Esophagus squamous epithelium (tissue), 5 donors: ENCODE data around the gene PRODH2. TPM values are rescaled to one million over a fixed set of nuclear protein-coding genes. Genes with fewer than 3 reads are reported as not detected.

ENCODE experiments used
- DNase-seq: peaks from one replicate; lab custom pipeline; 2025; lab: John Stamatoyannopoulos, UW
- H3K27ac ChIP-seq, 4 donors: fragments of 200-600 bp; sonication (generic); one replicate each; pipeline ENCODE4 v1.5.1; 2016 to 2019; ENCODE audit warnings: mild to moderate bottlenecking in 1 of 4
- H3K27me3 ChIP-seq, 4 donors: fragments of 200-600 bp; sonication (generic); 1 replicate in 3 of 4; 2 replicates in 1 of 4; pipeline versions ENCODE4 v1.5.1 to v1.6.0; 2017 to 2021; ENCODE audit warnings: antibody characterized with exemption in 1 of 4
- H3K36me3 ChIP-seq, 3 donors: fragments of 200-600 bp; sonication (generic); one replicate each; pipeline ENCODE4 v1.5.1; 2016 to 2019
- H3K4me1 ChIP-seq, 3 donors: fragments of 200-600 bp; sonication (generic); one replicate each; pipeline ENCODE4 v1.5.1; 2017 to 2019
- H3K4me3 ChIP-seq, 4 donors: fragments of 200-600 bp; sonication (generic); 1 replicate in 3 of 4; 2 replicates in 1 of 4; pipeline ENCODE4 v1.5.1; 2016 to 2019; ENCODE audit warnings: mild to moderate bottlenecking in 2 of 4, moderate library complexity in 1 of 4
- H3K9me3 ChIP-seq, 3 donors: fragments of 200-600 bp; sonication (generic); one replicate each; pipeline ENCODE4 v1.5.1; 2016 to 2019
- CTCF ChIP-seq, 6 experiments: fragments of 450-650 bp in 4 of 6; fragments of 200-600 bp in 2 of 6; sonication (generic) in 2 of 6; IDR thresholded peaks; one replicate each; pipeline ENCODE4 v1.5.1; 2016 to 2019; ENCODE audit warnings: antibody characterized with exemption in 6 of 6, mild to moderate bottlenecking in 4 of 6, moderate library complexity in 4 of 6
- POLR2A ChIP-seq, 4 donors: fragments of 450-650 bp; IDR thresholded peaks; one replicate each; pipeline ENCODE4 v1.6.1; 2017; ENCODE audit warnings: antibody characterized with exemption in 4 of 4, mild to moderate bottlenecking in 4 of 4, moderate library complexity in 3 of 4
- WGBS, 2 donors: methylation state at CpG; one replicate each; pipeline ENCODE4 v1.1.5; 2018; 5-methylcytosine and 5-hydroxymethylcytosine counted together
- intact Hi-C: fragments of 100-400 bp; cut with DNase I; formaldehyde crosslinking; loops from one replicate; pipeline ENCODE4 v1.15.0; 2022
- total RNA-seq, 4 donors: library from RNA; depleted of rRNA; stranded (reverse); fragments of >200 nt; gene quantifications; one replicate each; pipeline ENCODE4 v1.1.0, GENCODE V29; 2016
- donor health status: DM: yes; HTN: yes; CAD: no.

The PRODH2 gene
- total RNA-seq, 4 donors from 2014 or later = not detected

- Histone ChIP-seq H3K4me3 (peak overlapping the region; percentile 27 to 94 (median 78)), H3K9me3 (no peaks in the 10 kb centered on the region), H3K36me3 (peaks cover 8 to 43% (median 21%) of the 10 kb centered on the region in 3 donors), H3K27me3 (no peaks in the 10 kb centered on the region), H3K4me1 (peaks cover 32 to 53% (median 37%) of the 10 kb centered on the region in 3 donors), H3K27ac (peak overlapping the region; percentile 93 to 98 (median 96))
- TF ChIP-seq CTCF (IDR thresholded peaks at IDR 0.05) (no peak), POLR2A (IDR thresholded peaks at IDR 0.05) (no peak)
- no peak for DNase-seq
- intact Hi-C loops = no loop called here
- 20 to 50% methylated on average over 14 to 33 of the region's 74 CpGs for WGBS, 2 donors
Observed at GRCh38 chr19:35755550-35756376, 56.9 kb downstream of the PRODH2 start.

- TF ChIP-seq CTCF (IDR thresholded peaks at IDR 0.05) = no peak
- TF ChIP-seq POLR2A (IDR thresholded peaks at IDR 0.05) = no peak
- Histone ChIP-seq H3K27ac (peak overlapping the region; percentile 93 to 98 (median 96)), H3K27me3 (no peaks in the 10 kb centered on the region), H3K4me1 (peaks cover 34 to 55% (median 37%) of the 10 kb centered on the region in 3 donors), H3K9me3 (no peaks in the 10 kb centered on the region), H3K4me3 (peak overlapping the region; percentile 27 to 94 (median 78)), H3K36me3 (peaks cover 8 to 37% (median 21%) of the 10 kb centered on the region in 3 donors)
- intact Hi-C loops = no loop called here
- DNase-seq = no peak
- 32 to 61% methylated on average over 12 to 17 of the region's 17 CpGs for WGBS, 2 donors
Observed at GRCh38 chr19:35755131-35755549, 57.5 kb downstream of the PRODH2 start.

- Histone ChIP-seq H3K36me3 (peaks cover 8 to 36% (median 21%) of the 10 kb centered on the region in 3 donors), H3K4me1 (peaks cover 37 to 57% (median 40%) of the 10 kb centered on the region in 3 donors), H3K4me3 (peak overlapping the region in 2 of 4 donors; percentile 69 to 88), H3K27ac (peak overlapping the region; percentile 93 to 98 (median 96)), H3K27me3 (no peaks in the 10 kb centered on the region), H3K9me3 (no peaks in the 10 kb centered on the region)
- WGBS, 2 donors = 76 to 91% methylated on average over 10 to 13 of the region's 13 CpGs
- intact Hi-C loops = no loop called here
- DNase-seq = no peak
- no peak for TF ChIP-seq CTCF (IDR thresholded peaks at IDR 0.05)
- TF ChIP-seq POLR2A (IDR thresholded peaks at IDR 0.05) = no peak
Observed at GRCh38 chr19:35754370-35755130, 58.1 kb downstream of the PRODH2 start.

DNA sequence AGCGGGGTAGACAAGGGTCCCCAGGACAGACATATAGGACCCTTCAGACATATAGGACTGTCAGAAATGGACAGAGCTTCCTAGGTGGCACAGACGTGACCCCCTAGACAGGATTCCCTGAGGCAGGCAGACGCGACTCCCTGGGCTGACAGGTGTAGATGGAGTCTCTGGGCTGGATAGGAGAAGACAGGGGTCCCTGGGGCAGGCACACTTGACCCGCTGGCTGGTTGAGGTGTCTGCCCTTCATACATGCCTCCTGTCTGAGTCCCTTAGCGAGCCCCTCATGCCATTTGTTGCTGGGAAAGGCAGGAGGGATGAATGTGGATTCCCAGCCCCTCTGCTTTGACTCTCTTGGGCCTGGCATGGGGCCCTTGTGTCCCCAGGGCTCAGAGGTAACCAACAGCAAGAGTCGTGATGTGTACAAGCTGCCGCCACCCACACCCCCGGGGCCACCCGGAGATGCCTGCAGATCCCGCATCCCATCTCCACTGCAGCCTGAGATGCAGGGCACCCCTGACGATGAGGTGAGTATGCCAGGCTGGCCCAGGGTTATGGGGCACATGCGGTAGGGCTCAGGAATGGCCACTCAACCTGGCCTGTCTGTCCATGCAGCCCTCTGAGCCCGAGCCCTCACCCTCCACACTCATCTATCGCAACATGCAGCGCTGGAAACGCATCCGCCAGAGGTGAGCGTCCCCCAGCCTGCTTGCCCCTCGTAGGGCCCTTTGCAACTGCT, 58.8 kb downstream of the PRODH2 start:
- Histone ChIP-seq H3K4me3 (no peak overlapping the region), H3K9me3 (no peaks in the 10 kb centered on the region), H3K4me1 (peaks cover 37 to 57% (median 43%) of the 10 kb centered on the region in 3 donors), H3K36me3 (peaks cover 8 to 36% (median 21%) of the 10 kb centered on the region in 3 donors), H3K27me3 (no peaks in the 10 kb centered on the region), H3K27ac (peak overlapping the region in 3 of 4 donors; percentile 93 to 98 (median 98))
- intact Hi-C loops = no loop called here
- TF ChIP-seq CTCF (IDR thresholded peaks at IDR 0.05) (no peak), POLR2A (IDR thresholded peaks at IDR 0.05) (no peak)
- no peak for DNase-seq
- WGBS, 2 donors = 95 to 100% methylated on average over 6 to 10 of the region's 20 CpGs
